Calu3 (cell line): Measurements from ENCODE around the gene CACNA1H. TPM values are rescaled to one million over a fixed set of nuclear protein-coding genes. Genes with fewer than 3 reads are reported as not detected.
A peak's percentile ranks its signal among the peaks of the same experiment; 100 is the strongest.

ENCODE experiments used
- BruUV-seq: library from RNA; stranded (reverse); fragments of 400-500 nt; replicated peaks from 2 replicates; lab custom pipeline; 2021; lab: Mats Ljungman, UMichigan
- CTCF ChIA-PET: fragments of 300-600 bp; sonication (Branson Sonifier 250); formaldehyde crosslinking; loops from one replicate; lab custom pipeline; 2022; ENCODE audit warnings: antibody characterized with exemption; lab: Charles Lee
- DNase-seq: peaks from one replicate; pipeline ENCODE4 v3.0.0; 2022
- H3K27ac Mint-ChIP-seq: one replicate; pipeline ENCODE4 v1.8.0; 2022; ENCODE audit warnings: mixed read lengths; ENCODE audit not compliant: unreplicated experiment
- H3K27me3 Mint-ChIP-seq: one replicate; pipeline ENCODE4 v1.8.0; 2022; ENCODE audit warnings: mixed read lengths; ENCODE audit not compliant: unreplicated experiment
- H3K36me3 Mint-ChIP-seq: one replicate; pipeline ENCODE4 v1.8.0; 2022; ENCODE audit warnings: mild to moderate bottlenecking, moderate library complexity, mixed read lengths; ENCODE audit not compliant: insufficient read depth, unreplicated experiment
- H3K4me1 Mint-ChIP-seq: one replicate; pipeline ENCODE4 v1.8.0; 2022; ENCODE audit warnings: mild to moderate bottlenecking, low read depth, mixed read lengths; ENCODE audit not compliant: unreplicated experiment
- H3K4me3 Mint-ChIP-seq: one replicate; pipeline ENCODE4 v1.8.0; 2022; ENCODE audit warnings: mild to moderate bottlenecking, low read depth, moderate library complexity, mixed read lengths; ENCODE audit not compliant: unreplicated experiment
- H3K9me3 Mint-ChIP-seq: one replicate; pipeline ENCODE4 v1.8.0; 2022; ENCODE audit warnings: low read depth, mixed read lengths; ENCODE audit not compliant: unreplicated experiment
- intact Hi-C: fragments of 100-400 bp; cut with micrococcal nuclease; formaldehyde crosslinking; loops from one replicate; pipeline ENCODE4 v1.10.0; 2022; ENCODE audit not compliant: unreplicated experiment
- total RNA-seq: library from RNA; stranded (reverse); gene quantifications from 2 replicates; pipeline ENCODE4 v1.2.3, GENCODE V29; 2022
- TF ChIP-seq, protein P1 (sequence below): fragments of 200-600 bp; IDR thresholded peaks from one replicate; pipeline ENCODE4 v1.8.0; 2022; ENCODE audit warnings: antibody characterized with exemption; ENCODE audit not compliant: unreplicated experiment

The CACNA1H gene
- total RNA-seq, 1 experiment from 2014 or later, result not detected

DNA sequence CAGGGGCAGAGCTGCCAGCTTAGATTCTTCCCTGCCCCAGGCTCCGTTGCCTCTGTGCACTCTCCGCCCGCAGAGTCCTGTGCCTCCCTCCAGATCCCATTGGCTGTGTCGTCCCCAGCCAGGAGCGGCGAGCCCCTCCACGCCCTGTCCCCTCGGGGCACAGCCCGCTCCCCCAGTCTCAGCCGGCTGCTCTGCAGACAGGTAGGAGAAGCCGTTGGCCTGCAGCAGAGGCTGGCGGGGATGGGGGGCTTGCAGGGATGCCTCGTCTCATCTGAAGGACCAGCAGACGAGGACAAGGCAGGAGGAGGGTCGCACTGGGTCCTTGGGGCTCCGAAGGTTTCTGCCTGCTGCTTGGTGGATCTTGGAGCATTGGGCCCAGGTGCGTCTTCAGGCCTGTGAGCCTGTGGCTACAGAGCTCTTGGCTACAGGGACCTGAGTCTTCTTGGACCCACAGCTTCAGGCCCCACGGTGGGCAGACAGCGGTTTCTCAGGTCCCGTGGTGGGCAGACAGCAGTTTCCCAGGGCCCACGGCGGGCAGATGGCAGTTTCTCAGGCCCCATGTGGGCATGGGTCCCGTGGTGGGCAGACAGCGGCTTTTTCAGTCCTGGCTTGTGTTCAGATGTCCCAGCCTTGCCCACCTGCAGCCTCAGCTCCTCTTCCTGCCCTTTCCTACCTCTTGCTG lies 66.2 kb downstream of the CACNA1H start:
- CTCF ChIA-PET, result interaction anchor here (0.6 to 0.8 kb wide), 2 partner anchors 28 to 831 kb away, joined by 3 to 6 read pairs; no protein-coding TSS in a partner anchor
- DNase-seq, result no peak
- H3K4me1 Mint-ChIP-seq, result peaks cover 10% of the 10 kb centered on the region
- H3K9me3 Mint-ChIP-seq, result no peaks in the 10 kb centered on the region
- TF ChIP-seq, protein P1, sequence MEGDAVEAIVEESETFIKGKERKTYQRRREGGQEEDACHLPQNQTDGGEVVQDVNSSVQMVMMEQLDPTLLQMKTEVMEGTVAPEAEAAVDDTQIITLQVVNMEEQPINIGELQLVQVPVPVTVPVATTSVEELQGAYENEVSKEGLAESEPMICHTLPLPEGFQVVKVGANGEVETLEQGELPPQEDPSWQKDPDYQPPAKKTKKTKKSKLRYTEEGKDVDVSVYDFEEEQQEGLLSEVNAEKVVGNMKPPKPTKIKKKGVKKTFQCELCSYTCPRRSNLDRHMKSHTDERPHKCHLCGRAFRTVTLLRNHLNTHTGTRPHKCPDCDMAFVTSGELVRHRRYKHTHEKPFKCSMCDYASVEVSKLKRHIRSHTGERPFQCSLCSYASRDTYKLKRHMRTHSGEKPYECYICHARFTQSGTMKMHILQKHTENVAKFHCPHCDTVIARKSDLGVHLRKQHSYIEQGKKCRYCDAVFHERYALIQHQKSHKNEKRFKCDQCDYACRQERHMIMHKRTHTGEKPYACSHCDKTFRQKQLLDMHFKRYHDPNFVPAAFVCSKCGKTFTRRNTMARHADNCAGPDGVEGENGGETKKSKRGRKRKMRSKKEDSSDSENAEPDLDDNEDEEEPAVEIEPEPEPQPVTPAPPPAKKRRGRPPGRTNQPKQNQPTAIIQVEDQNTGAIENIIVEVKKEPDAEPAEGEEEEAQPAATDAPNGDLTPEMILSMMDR, result no peak
- no TSS peak for BruUV-seq
- peaks cover 96% of the 10 kb centered on the region for H3K27me3 Mint-ChIP-seq
- H3K27ac Mint-ChIP-seq, result no peak overlapping the region
- intact Hi-C loops, result no loop called here
- no peaks in the 10 kb centered on the region for H3K36me3 Mint-ChIP-seq
- no peak overlapping the region for H3K4me3 Mint-ChIP-seq

DNA sequence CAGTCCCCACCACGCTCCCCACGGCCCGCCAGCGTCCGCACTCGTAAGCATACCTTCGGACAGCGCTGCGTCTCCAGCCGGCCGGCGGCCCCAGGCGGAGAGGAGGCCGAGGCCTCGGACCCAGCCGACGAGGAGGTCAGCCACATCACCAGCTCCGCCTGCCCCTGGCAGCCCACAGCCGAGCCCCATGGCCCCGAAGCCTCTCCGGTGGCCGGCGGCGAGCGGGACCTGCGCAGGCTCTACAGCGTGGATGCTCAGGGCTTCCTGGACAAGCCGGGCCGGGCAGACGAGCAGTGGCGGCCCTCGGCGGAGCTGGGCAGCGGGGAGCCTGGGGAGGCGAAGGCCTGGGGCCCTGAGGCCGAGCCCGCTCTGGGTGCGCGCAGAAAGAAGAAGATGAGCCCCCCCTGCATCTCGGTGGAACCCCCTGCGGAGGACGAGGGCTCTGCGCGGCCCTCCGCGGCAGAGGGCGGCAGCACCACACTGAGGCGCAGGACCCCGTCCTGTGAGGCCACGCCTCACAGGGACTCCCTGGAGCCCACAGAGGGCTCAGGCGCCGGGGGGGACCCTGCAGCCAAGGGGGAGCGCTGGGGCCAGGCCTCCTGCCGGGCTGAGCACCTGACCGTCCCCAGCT lies 67.3 kb downstream of the CACNA1H start:
- DNase-seq, result no peak
- H3K9me3 Mint-ChIP-seq, result no peaks in the 10 kb centered on the region
- CTCF ChIA-PET, result no interaction called here
- no peak overlapping the region for H3K4me3 Mint-ChIP-seq
- TF ChIP-seq, protein P1, result no peak
- BruUV-seq, result no TSS peak
- peaks cover 11% of the 10 kb centered on the region for H3K4me1 Mint-ChIP-seq
- intact Hi-C loops, result no loop called here
- no peak overlapping the region for H3K27ac Mint-ChIP-seq
- H3K27me3 Mint-ChIP-seq, result peaks cover 96% of the 10 kb centered on the region
- H3K36me3 Mint-ChIP-seq, result no peaks in the 10 kb centered on the region

DNA sequence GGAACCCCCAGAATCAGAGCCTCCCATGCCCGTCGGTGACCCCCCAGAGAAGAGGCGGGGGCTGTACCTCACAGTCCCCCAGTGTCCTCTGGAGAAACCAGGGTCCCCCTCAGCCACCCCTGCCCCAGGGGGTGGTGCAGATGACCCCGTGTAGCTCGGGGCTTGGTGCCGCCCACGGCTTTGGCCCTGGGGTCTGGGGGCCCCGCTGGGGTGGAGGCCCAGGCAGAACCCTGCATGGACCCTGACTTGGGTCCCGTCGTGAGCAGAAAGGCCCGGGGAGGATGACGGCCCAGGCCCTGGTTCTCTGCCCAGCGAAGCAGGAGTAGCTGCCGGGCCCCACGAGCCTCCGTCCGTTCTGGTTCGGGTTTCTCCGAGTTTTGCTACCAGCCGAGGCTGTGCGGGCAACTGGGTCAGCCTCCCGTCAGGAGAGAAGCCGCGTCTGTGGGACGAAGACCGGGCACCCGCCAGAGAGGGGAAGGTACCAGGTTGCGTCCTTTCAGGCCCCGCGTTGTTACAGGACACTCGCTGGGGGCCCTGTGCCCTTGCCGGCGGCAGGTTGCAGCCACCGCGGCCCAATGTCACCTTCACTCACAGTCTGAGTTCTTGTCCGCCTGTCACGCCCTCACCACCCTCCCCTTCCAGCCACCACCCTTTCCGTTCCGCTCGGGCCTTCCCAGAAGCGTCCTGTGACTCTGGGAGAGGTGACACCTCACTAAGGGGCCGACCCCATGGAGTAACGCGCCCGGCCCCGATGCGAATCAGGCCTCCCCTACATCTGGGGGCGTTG lies 68.1 kb downstream of the CACNA1H start:
- Mint-ChIP-seq H3K4me1 (peaks cover 18% of the 10 kb centered on the region), H3K9me3 (no peaks in the 10 kb centered on the region), H3K4me3 (no peak overlapping the region), H3K27ac (no peak overlapping the region), H3K27me3 (peaks cover 96% of the 10 kb centered on the region), H3K36me3 (no peaks in the 10 kb centered on the region)
- DNase-seq, result peak; percentile 24
- CTCF ChIA-PET, result no interaction called here
- intact Hi-C loops, result no loop called here
- BruUV-seq, result no TSS peak
- TF ChIP-seq, protein P1, result no peak

DNA sequence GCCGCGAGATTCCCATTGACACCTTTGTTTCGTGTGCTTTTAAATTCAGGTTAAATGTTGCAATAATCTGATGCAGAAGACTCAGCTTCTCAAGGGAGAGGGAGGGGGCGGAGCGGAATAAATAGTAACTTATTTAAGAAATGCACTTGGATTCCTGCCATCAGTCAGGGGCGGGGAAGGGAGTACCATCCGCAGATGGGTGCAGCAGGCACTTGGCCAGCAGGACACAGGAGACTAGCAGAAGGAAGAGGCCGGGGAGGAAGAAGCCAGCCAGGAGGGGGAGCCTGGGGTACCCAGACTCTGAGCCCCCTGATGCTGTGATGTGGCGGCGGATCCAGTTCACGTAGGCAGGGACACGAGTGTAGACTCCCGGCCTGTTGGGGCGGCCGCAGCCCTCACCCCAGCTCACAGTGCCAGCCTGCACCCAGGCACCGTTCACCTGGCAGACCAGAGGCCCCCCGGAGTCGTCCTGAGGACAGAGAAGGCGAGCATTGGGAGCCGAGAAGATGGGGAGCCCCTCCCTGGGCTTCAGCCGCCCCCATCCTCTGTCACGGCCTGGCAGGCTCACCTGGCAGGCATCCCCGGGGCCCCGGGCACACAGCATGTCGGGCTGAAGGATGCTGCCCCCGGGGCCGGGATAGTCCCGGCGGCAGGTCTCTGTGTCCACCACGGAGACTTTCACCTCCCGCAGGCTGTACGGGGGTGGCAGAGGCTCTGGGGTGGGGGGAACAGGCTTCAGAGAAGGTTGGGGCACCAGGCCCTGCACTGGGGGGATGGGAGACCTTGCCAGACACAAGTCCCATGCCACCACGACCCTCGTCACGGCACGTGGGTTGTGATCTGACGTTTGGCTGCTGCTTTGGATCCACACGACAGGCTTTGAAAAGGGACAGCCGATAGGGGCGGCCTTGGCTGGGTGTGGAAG lies 69.0 kb downstream of the CACNA1H start:
- no peak overlapping the region for H3K27ac Mint-ChIP-seq
- no peak overlapping the region for H3K4me3 Mint-ChIP-seq
- no peaks in the 10 kb centered on the region for H3K36me3 Mint-ChIP-seq
- TF ChIP-seq, protein P1, result no peak
- CTCF ChIA-PET, result no interaction called here
- DNase-seq, result peak; percentile 47
- H3K9me3 Mint-ChIP-seq, result no peaks in the 10 kb centered on the region
- peaks cover 18% of the 10 kb centered on the region for H3K4me1 Mint-ChIP-seq
- H3K27me3 Mint-ChIP-seq, result peaks cover 93% of the 10 kb centered on the region
- intact Hi-C loops, result no loop called here
- BruUV-seq, result no TSS peak
